HCT116 (cell line): ENCODE measurements around the gene PRKCH. TPM values are rescaled to one million over a fixed set of nuclear protein-coding genes. Genes with fewer than 3 reads are reported as not detected.

Source experiments
- ATAC-seq: fragments of 200-7000 bp; cut with Tn5 transposase; 2 replicates; pipeline ENCODE4 v1.9.1; 2020; ENCODE audit warnings: mild to moderate bottlenecking, moderate library complexity
- BruUV-seq: library from RNA; stranded (reverse); fragments of 400-500 nt; replicated peaks from 2 replicates; lab custom pipeline; 2021; lab: Mats Ljungman, UMichigan
- CTCF ChIA-PET: fragments of 300-600 bp; sonication (Branson Sonifier 250); formaldehyde crosslinking; loops from one replicate; lab custom pipeline; 2021; ENCODE audit warnings: antibody characterized with exemption; lab: Charles Lee
- POLR2A ChIA-PET: fragments of 300-600, 350-600 bp; sonication (Branson Sonifier 250); formaldehyde crosslinking; loops from one replicate; lab custom pipeline; 2021; ENCODE audit warnings: antibody characterized with exemption; lab: Charles Lee
- RAD21 ChIA-PET, 2 experiments: fragments of 300-600 bp; sonication (Branson Sonifier 250); formaldehyde crosslinking; loops; one replicate each; lab custom pipeline; 2023; ENCODE audit warnings: low total read pairs in 2 of 2; ENCODE audit not compliant: uncharacterized antibody in 2 of 2, unreplicated experiment in 2 of 2, low non-redundant PET in 1 of 2; lab: Charles Lee
- DNase-seq: peaks from one replicate; pipeline ENCODE4 v3.0.0-alpha.2; 2010; ENCODE audit warnings: low read depth, low spot score
- H2AFZ ChIP-seq: fragments of 200-600 bp; shearing (Covaris generic), sonication (generic); 2 replicates; pipeline ENCODE4 v1.6.1; 2017; ENCODE audit warnings: low read depth, mixed run types, mixed read lengths, antibody characterized with exemption, low read length; ENCODE audit not compliant: poor library complexity, severe bottlenecking
- H3K27ac ChIP-seq: 2 replicates; pipeline ENCODE4 v1.5.1; 2012; ENCODE audit warnings: low read depth, low read length
- H3K27me3 ChIP-seq: fragments of 200-600 bp; sonication (generic); 2 replicates; pipeline ENCODE4 v1.6.1; 2016; ENCODE audit warnings: mixed run types, low read length, mixed read lengths; ENCODE audit not compliant: insufficient read depth
- H3K36me3 ChIP-seq, 2 experiments: fragments of 200-500 bp in 1 of 2; fragments of 200-600 bp in 1 of 2; sonication (Bioruptor generic) in 1 of 2; sonication (generic) in 1 of 2; 2 replicates each; pipeline versions ENCODE4 v1.5.1 to v1.6.1; 2014 to 2016; ENCODE audit warnings: low read length in 2 of 2, inconsistent platforms in 1 of 2, mixed read lengths in 1 of 2, mixed run types in 1 of 2; ENCODE audit not compliant: insufficient read depth in 2 of 2, control insufficient read depth in 1 of 2
- H3K4me1 ChIP-seq, 2 experiments: fragments of 200-600 bp in 1 of 2; sonication (generic) in 1 of 2; 2 replicates each; pipeline versions ENCODE4 v1.5.1 to v1.6.1; 2012 to 2017; ENCODE audit warnings: low read length in 2 of 2, inconsistent platforms in 1 of 2, mild to moderate bottlenecking in 1 of 2, mixed read lengths in 1 of 2, mixed run types in 1 of 2, moderate library complexity in 1 of 2; ENCODE audit not compliant: insufficient read depth in 2 of 2, control insufficient read depth in 1 of 2
- H3K4me2 ChIP-seq: fragments of 200-600 bp; sonication (generic); 2 replicates; pipeline ENCODE4 v1.6.1; 2017; ENCODE audit warnings: mixed run types, low read length, mixed read lengths
- H3K4me3 ChIP-seq, 2 experiments: fragments of 200-600 bp in 1 of 2; sonication (generic) in 1 of 2; replicated peaks in 1 of 2; 2 replicates each; pipeline ENCODE4 v1.5.1; 2011 to 2016; ENCODE audit warnings: low read length in 2 of 2, control low read depth in 1 of 2, low read depth in 1 of 2, mild to moderate bottlenecking in 1 of 2, mixed read lengths in 1 of 2, mixed run types in 1 of 2
- H3K79me2 ChIP-seq: fragments of 200-600 bp; sonication (generic); 2 replicates; pipeline ENCODE4 v1.6.1; 2017; ENCODE audit warnings: mild to moderate bottlenecking, mixed run types, low read length, moderate library complexity, mixed read lengths; ENCODE audit not compliant: insufficient read depth
- H3K9ac ChIP-seq: fragments of 200-600 bp; sonication (generic); 2 replicates; pipeline ENCODE4 v1.6.1; 2016; ENCODE audit warnings: low read length, mixed read lengths
- H3K9me2 ChIP-seq: fragments of 200-600 bp; sonication (generic), shearing (Covaris generic); 2 replicates; pipeline ENCODE4 v1.6.1; 2017; ENCODE audit warnings: mixed run types, mild to moderate bottlenecking, moderate library complexity; ENCODE audit not compliant: insufficient read depth
- H3K9me3 ChIP-seq, 2 experiments: fragments of 200-500 bp in 1 of 2; fragments of 200-600 bp in 1 of 2; sonication (Bioruptor generic) in 1 of 2; sonication (generic) in 1 of 2; 2 replicates each; pipeline ENCODE4 v1.6.1; 2014 to 2017; ENCODE audit warnings: low read length in 2 of 2, mixed read lengths in 2 of 2, inconsistent platforms in 1 of 2, low read depth in 1 of 2, mild to moderate bottlenecking in 1 of 2, mixed run types in 1 of 2, moderate library complexity in 1 of 2; ENCODE audit not compliant: control insufficient read depth in 1 of 2, insufficient read depth in 1 of 2
- H4K20me1 ChIP-seq: fragments of 200-600 bp; sonication (generic), shearing (Covaris generic); 2 replicates; pipeline ENCODE4 v1.6.1; 2017; ENCODE audit warnings: mixed run types, mild to moderate bottlenecking, moderate library complexity; ENCODE audit not compliant: insufficient read depth
- CBX3 ChIP-seq: IDR thresholded peaks from 2 replicates; pipeline ENCODE4 v1.6.1; 2012; ENCODE audit warnings: low read depth
- CEBPB ChIP-seq: IDR thresholded peaks from 2 replicates; pipeline ENCODE4 v1.6.1; 2012; ENCODE audit warnings: low read depth
- ELF1 ChIP-seq: IDR thresholded peaks from 2 replicates; pipeline ENCODE4 v1.6.1; 2012; ENCODE audit warnings: low read depth, borderline replicate concordance
- EZH2 ChIP-seq: fragments of 200-600 bp; sonication (generic); IDR thresholded peaks from 2 replicates; pipeline ENCODE4 v1.6.1; 2017; ENCODE audit warnings: antibody characterized with exemption, mixed run types
- FOSL1 ChIP-seq: IDR thresholded peaks from 2 replicates; pipeline ENCODE4 v1.6.1; 2012; ENCODE audit warnings: low read depth
- SIN3A ChIP-seq: IDR thresholded peaks from 2 replicates; pipeline ENCODE4 v1.6.1; 2012; ENCODE audit warnings: low read depth
- TCF7L2 ChIP-seq: IDR thresholded peaks from 2 replicates; pipeline ENCODE4 v1.7.0; 2011; ENCODE audit warnings: borderline replicate concordance, inconsistent platforms; ENCODE audit not compliant: insufficient read depth, insufficient read length; ENCODE audit errors: extremely low read depth
- ZFX ChIP-seq: fragments of 450-650 bp; IDR thresholded peaks from 2 replicates; pipeline ENCODE4 v1.6.1; 2017
- ZNF274 ChIP-seq: fragments of 200-500 bp; sonication (Bioruptor generic); IDR thresholded peaks from 2 replicates; pipeline ENCODE4 v1.6.1; 2014; ENCODE audit warnings: mild to moderate bottlenecking, low read depth, low read length, inconsistent platforms
- intact Hi-C: fragments of 100-400 bp; cut with micrococcal nuclease; formaldehyde crosslinking; loops from 2 replicates; pipeline ENCODE4 v1.10.0; 2022
- total RNA-seq: library from RNA; stranded (reverse); gene quantifications from one replicate; pipeline ENCODE4 v1.2.1, GENCODE V29; 2021; ENCODE audit not compliant: unreplicated experiment
- TF ChIP-seq, protein P1 (sequence below): IDR thresholded peaks from 2 replicates; pipeline ENCODE4 v1.6.1; 2012; ENCODE audit warnings: low read depth
- TF ChIP-seq, protein P2 (sequence below), 3 experiments: fragments of 200-600 bp in 1 of 3; sonication (generic) in 1 of 3; IDR thresholded peaks in 2 of 3; conservative IDR thresholded peaks in 1 of 3; 2 replicates each; pipeline ENCODE4 v1.5.1; 2012 to 2017; ENCODE audit warnings: low read depth in 2 of 3, low read length in 2 of 3, antibody characterized with exemption in 1 of 3, borderline replicate concordance in 1 of 3, control low read depth in 1 of 3, mild to moderate bottlenecking in 1 of 3, mixed read lengths in 1 of 3, mixed run types in 1 of 3, moderate library complexity in 1 of 3; ENCODE audit not compliant: insufficient read depth in 1 of 3

PRKCH gene
- total RNA-seq, 1 experiment from 2014 or later: 16.6 TPM

DNA sequence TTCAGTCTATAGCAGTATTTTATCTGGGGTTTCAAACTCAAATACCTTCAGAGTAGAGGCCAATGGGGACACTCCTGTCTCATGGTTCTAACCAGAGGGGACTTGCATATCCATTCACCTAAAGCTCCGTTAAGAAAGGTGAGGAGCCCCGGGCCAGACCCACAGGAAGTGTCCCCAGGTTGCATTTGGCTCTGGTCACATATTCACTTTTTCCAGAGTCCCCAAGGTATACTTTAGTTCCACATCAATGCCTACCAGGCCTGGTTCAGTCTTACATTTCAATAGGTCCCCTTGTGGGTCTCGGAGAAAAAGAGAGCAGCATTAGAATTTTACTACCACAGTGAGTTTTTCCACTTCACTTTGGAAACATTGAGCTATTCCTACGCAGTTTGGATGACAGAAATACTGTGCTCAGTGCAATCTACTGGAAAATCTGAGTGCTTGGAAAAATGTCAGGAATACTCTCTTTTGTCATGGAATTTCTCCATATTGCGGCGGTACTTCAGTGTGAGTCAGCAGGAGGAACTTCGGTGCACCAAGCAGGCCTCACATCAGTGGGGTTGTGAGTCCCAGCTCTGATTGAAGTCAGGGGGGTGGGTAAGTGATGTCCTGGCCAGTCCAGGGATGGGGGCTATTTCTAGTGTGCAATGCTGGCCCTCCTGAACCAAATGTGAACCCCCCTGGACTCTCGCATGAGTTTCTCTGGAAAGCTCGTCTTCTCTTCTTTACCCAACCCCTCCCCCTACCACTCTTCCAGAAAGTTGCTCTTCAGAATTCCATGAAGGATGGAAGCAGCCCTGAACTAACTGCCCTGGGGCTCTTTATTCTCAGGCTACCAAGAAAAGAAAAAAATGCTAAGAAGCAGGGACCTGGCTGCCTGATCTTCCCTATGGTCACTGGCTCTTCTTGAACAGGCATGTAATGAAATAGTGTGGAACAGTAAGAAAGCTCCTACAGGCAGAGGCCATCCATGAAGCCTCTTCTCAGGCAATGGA lies 184.7 kb downstream of the PRKCH start:
- H4K20me1 ChIP-seq: no peaks in the 10 kb centered on the region
- H3K9ac ChIP-seq: no peak overlapping the region
- no peaks in the 10 kb centered on the region for H3K9me2 ChIP-seq
- BruUV-seq: no TSS peak
- H3K4me1 ChIP-seq: peaks cover 6 to 9% of the 10 kb centered on the region in 2 experiments
- CTCF ChIA-PET: no interaction called here
- TF ChIP-seq ELF1 (no peak), ZFX (no peak), CBX3 (no peak), CEBPB (no peak), SIN3A (no peak), EZH2 (no peak), ZNF274 (no peak), TCF7L2 (no peak), FOSL1 (no peak)
- TF ChIP-seq, protein P1, sequence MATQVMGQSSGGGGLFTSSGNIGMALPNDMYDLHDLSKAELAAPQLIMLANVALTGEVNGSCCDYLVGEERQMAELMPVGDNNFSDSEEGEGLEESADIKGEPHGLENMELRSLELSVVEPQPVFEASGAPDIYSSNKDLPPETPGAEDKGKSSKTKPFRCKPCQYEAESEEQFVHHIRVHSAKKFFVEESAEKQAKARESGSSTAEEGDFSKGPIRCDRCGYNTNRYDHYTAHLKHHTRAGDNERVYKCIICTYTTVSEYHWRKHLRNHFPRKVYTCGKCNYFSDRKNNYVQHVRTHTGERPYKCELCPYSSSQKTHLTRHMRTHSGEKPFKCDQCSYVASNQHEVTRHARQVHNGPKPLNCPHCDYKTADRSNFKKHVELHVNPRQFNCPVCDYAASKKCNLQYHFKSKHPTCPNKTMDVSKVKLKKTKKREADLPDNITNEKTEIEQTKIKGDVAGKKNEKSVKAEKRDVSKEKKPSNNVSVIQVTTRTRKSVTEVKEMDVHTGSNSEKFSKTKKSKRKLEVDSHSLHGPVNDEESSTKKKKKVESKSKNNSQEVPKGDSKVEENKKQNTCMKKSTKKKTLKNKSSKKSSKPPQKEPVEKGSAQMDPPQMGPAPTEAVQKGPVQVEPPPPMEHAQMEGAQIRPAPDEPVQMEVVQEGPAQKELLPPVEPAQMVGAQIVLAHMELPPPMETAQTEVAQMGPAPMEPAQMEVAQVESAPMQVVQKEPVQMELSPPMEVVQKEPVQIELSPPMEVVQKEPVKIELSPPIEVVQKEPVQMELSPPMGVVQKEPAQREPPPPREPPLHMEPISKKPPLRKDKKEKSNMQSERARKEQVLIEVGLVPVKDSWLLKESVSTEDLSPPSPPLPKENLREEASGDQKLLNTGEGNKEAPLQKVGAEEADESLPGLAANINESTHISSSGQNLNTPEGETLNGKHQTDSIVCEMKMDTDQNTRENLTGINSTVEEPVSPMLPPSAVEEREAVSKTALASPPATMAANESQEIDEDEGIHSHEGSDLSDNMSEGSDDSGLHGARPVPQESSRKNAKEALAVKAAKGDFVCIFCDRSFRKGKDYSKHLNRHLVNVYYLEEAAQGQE: no peak
- TF ChIP-seq, protein P2, sequence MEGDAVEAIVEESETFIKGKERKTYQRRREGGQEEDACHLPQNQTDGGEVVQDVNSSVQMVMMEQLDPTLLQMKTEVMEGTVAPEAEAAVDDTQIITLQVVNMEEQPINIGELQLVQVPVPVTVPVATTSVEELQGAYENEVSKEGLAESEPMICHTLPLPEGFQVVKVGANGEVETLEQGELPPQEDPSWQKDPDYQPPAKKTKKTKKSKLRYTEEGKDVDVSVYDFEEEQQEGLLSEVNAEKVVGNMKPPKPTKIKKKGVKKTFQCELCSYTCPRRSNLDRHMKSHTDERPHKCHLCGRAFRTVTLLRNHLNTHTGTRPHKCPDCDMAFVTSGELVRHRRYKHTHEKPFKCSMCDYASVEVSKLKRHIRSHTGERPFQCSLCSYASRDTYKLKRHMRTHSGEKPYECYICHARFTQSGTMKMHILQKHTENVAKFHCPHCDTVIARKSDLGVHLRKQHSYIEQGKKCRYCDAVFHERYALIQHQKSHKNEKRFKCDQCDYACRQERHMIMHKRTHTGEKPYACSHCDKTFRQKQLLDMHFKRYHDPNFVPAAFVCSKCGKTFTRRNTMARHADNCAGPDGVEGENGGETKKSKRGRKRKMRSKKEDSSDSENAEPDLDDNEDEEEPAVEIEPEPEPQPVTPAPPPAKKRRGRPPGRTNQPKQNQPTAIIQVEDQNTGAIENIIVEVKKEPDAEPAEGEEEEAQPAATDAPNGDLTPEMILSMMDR (IDR thresholded peaks at IDR 0.05 in 2 of 3, conservative IDR thresholded peaks at IDR 0.05 in 1 of 3; ENCODE audit: borderline replicate concordance in 1 of 3, insufficient read depth in 1 of 3, low read depth in 2 of 3, low read length in 2 of 3): no peak
- TF ChIP-seq, all 23 proteins: peak for 0
- ATAC-seq (no peak), DNase-seq (no peak)
- RAD21 ChIA-PET: no interaction called here
- H3K27ac ChIP-seq: no peak overlapping the region
- no peak overlapping the region for H3K4me3 ChIP-seq
- no peaks in the 10 kb centered on the region for H3K79me2 ChIP-seq
- no peaks in the 10 kb centered on the region for H3K9me3 ChIP-seq
- H2AFZ ChIP-seq: no peak overlapping the region
- intact Hi-C loops: no loop called here
- no peaks in the 10 kb centered on the region for H3K36me3 ChIP-seq
- H3K4me2 ChIP-seq: no peak overlapping the region
- POLR2A ChIA-PET: interaction anchor here (1.2 kb wide), 1 partner anchor 31 kb away, joined by 4 read pairs; no protein-coding TSS in a partner anchor
- H3K27me3 ChIP-seq: no peaks in the 10 kb centered on the region
